H9 (cell line): ENCODE results near the gene KCTD18. TPM values are rescaled to one million over a fixed set of nuclear protein-coding genes. Genes with fewer than 3 reads are reported as not detected.

Experiments used
- DNase-seq: peaks from one replicate; pipeline ENCODE4 v3.0.0-alpha.2; 2017
- H2AFZ ChIP-seq: one replicate; pipeline ENCODE4 v1.6.1; 2013; ENCODE audit warnings: mild to moderate bottlenecking, low read length, control low read depth, moderate library complexity
- H2AK5ac ChIP-seq: 2 replicates; pipeline ENCODE4 v1.6.1; 2013; ENCODE audit warnings: low read length, control low read depth, mixed read lengths; ENCODE audit not compliant: insufficient read length
- H2BK120ac ChIP-seq: one replicate; pipeline ENCODE4 v1.6.1; 2013; ENCODE audit warnings: low read depth, mild to moderate bottlenecking, low read length, control low read depth, inconsistent platforms; ENCODE audit not compliant: poor library complexity, severe bottlenecking
- H2BK12ac ChIP-seq: 2 replicates; pipeline ENCODE4 v1.6.1; 2013; ENCODE audit warnings: low read length, control low read depth, mixed read lengths, low read depth; ENCODE audit not compliant: insufficient read length
- H2BK15ac ChIP-seq: 2 replicates; pipeline ENCODE4 v1.6.1; 2013; ENCODE audit warnings: low read depth, low read length, control low read depth
- H2BK20ac ChIP-seq: one replicate; pipeline ENCODE4 v1.6.1; 2013; ENCODE audit warnings: low read depth, mild to moderate bottlenecking, low read length, control low read depth, inconsistent platforms; ENCODE audit not compliant: poor library complexity, severe bottlenecking
- H2BK5ac ChIP-seq: 2 replicates; pipeline ENCODE4 v1.6.1; 2013; ENCODE audit warnings: low read length, control low read depth, mixed read lengths; ENCODE audit not compliant: insufficient read length
- H3K14ac ChIP-seq: 2 replicates; pipeline ENCODE4 v1.6.1; 2013; ENCODE audit warnings: low read length, control low read depth; ENCODE audit not compliant: insufficient read depth
- H3K18ac ChIP-seq: 2 replicates; pipeline ENCODE4 v1.6.1; 2013; ENCODE audit warnings: low read depth, mild to moderate bottlenecking, mixed read lengths, low read length, control low read depth; ENCODE audit not compliant: insufficient read length
- H3K23ac ChIP-seq: 2 replicates; pipeline ENCODE4 v1.6.1; 2013; ENCODE audit warnings: low read length, control low read depth, mixed read lengths, low read depth; ENCODE audit not compliant: insufficient read length
- H3K23me2 ChIP-seq: 2 replicates; pipeline ENCODE4 v1.6.1; 2013; ENCODE audit warnings: low read depth, mild to moderate bottlenecking, mixed read lengths, low read length, control low read depth; ENCODE audit not compliant: insufficient read length, poor library complexity, severe bottlenecking
- H3K27ac ChIP-seq: 2 replicates; pipeline ENCODE4 v1.5.1; 2013; ENCODE audit warnings: low read length, control low read depth, mixed read lengths, low read depth; ENCODE audit not compliant: insufficient read length
- H3K27me3 ChIP-seq: 2 replicates; pipeline ENCODE4 v1.6.1; 2013; ENCODE audit warnings: low read length, control low read depth, inconsistent platforms; ENCODE audit not compliant: insufficient read depth
- H3K4ac ChIP-seq: 2 replicates; pipeline ENCODE4 v1.6.1; 2013; ENCODE audit warnings: low read depth, mild to moderate bottlenecking, control low read depth, inconsistent platforms, low read length, moderate library complexity
- H3K4me1 ChIP-seq: 2 replicates; pipeline ENCODE4 v1.6.1; 2013; ENCODE audit warnings: low read length, control low read depth, inconsistent platforms; ENCODE audit not compliant: insufficient read depth
- H3K4me2 ChIP-seq: 2 replicates; pipeline ENCODE4 v1.6.1; 2013; ENCODE audit warnings: low read length, control low read depth, mixed read lengths; ENCODE audit not compliant: insufficient read length, insufficient read depth
- H3K56ac ChIP-seq: 2 replicates; pipeline ENCODE4 v1.6.1; 2013; ENCODE audit warnings: low read depth, mild to moderate bottlenecking, mixed read lengths, low read length, control low read depth; ENCODE audit not compliant: insufficient read length
- H3K79me1 ChIP-seq: 2 replicates; pipeline ENCODE4 v1.6.1; 2013; ENCODE audit warnings: low read depth, mild to moderate bottlenecking, moderate library complexity, low read length, control low read depth, inconsistent platforms; ENCODE audit not compliant: insufficient read depth, poor library complexity, severe bottlenecking
- H3K79me2 ChIP-seq: 2 replicates; pipeline ENCODE4 v1.6.1; 2013; ENCODE audit warnings: low read length, control low read depth, inconsistent platforms; ENCODE audit not compliant: insufficient read depth
- H3K9ac ChIP-seq: 2 replicates; pipeline ENCODE4 v1.6.1; 2013; ENCODE audit warnings: low read length, control low read depth, mixed read lengths; ENCODE audit not compliant: insufficient read length; ENCODE audit errors: extremely low read depth
- H3K9me3 ChIP-seq: one replicate; pipeline ENCODE4 v1.6.1; 2013; ENCODE audit warnings: low read depth, low read length, inconsistent platforms; ENCODE audit not compliant: control insufficient read depth
- H3T11ph ChIP-seq: one replicate; pipeline ENCODE4 v1.6.1; 2013; ENCODE audit warnings: mild to moderate bottlenecking, low read length, control low read depth, inconsistent platforms
- H4K20me1 ChIP-seq: one replicate; pipeline ENCODE4 v1.6.1; 2013; ENCODE audit not compliant: control insufficient read depth, insufficient read length, insufficient read depth
- H4K5ac ChIP-seq: 2 replicates; pipeline ENCODE4 v1.6.1; 2013; ENCODE audit warnings: low read depth, mild to moderate bottlenecking, mixed read lengths, low read length, control low read depth; ENCODE audit not compliant: insufficient read length
- H4K8ac ChIP-seq: replicated peaks from 2 replicates; pipeline ENCODE4 v1.6.1; 2013; ENCODE audit warnings: low read length, control low read depth, mixed read lengths, low read depth; ENCODE audit not compliant: insufficient read length
- H4K91ac ChIP-seq: 2 replicates; pipeline ENCODE4 v1.6.1; 2013; ENCODE audit warnings: low read depth, mild to moderate bottlenecking, moderate library complexity, mixed read lengths, low read length, control low read depth; ENCODE audit not compliant: insufficient read length
- H3K27ac Mint-ChIP-seq, 3 experiments: 2 replicates in 2 of 3; 3 replicates in 1 of 3; pipeline ENCODE4 v1.8.0; 2020 to 2021; ENCODE audit warnings: mixed read lengths in 3 of 3, mild to moderate bottlenecking in 1 of 3, moderate library complexity in 1 of 3
- H3K27me3 Mint-ChIP-seq: 2 replicates; pipeline ENCODE4 v1.8.0; 2021; ENCODE audit warnings: low read depth, mild to moderate bottlenecking, moderate library complexity, mixed read lengths
- H3K36me3 Mint-ChIP-seq, 3 experiments: 2 replicates in 2 of 3; 3 replicates in 1 of 3; pipeline ENCODE4 v1.8.0; 2020 to 2021; ENCODE audit warnings: low read depth in 3 of 3, mixed read lengths in 3 of 3; ENCODE audit not compliant: insufficient read depth in 1 of 3
- H3K4me1 Mint-ChIP-seq, 2 experiments: 2 replicates each; pipeline ENCODE4 v1.8.0; 2020; ENCODE audit warnings: mixed read lengths in 2 of 2
- H3K4me3 Mint-ChIP-seq, 2 experiments: 2 replicates in 1 of 2; 3 replicates in 1 of 2; pipeline ENCODE4 v1.8.0; 2020 to 2021; ENCODE audit warnings: mild to moderate bottlenecking in 2 of 2, mixed read lengths in 2 of 2, moderate library complexity in 1 of 2
- H3K9me3 Mint-ChIP-seq, 2 experiments: 2 replicates in 1 of 2; 3 replicates in 1 of 2; pipeline ENCODE4 v1.8.0; 2020; ENCODE audit warnings: mild to moderate bottlenecking in 2 of 2, mixed read lengths in 2 of 2, moderate library complexity in 1 of 2
- WGBS: extraction: QIAGEN DNeasy Blood & Tissue Kit; methylation state at CpG from one replicate; pipeline ENCODE4 v1.1.7; 2013; ENCODE audit warnings: missing lambda C conversion rate, low lambda C conversion rate, mixed read lengths; ENCODE audit not compliant: insufficient read length; ENCODE audit errors: extremely low coverage; 5-methylcytosine and 5-hydroxymethylcytosine counted together
- total RNA-seq: library from RNA; stranded (reverse); gene quantifications from 2 replicates; pipeline ENCODE4 v1.2.1, GENCODE V29; 2021
- TF ChIP-seq, protein P1 (sequence below): fragments of 200-600 bp; sonication (generic); conservative IDR thresholded peaks from 3 replicates; pipeline ENCODE4 v1.8.0; 2021; ENCODE audit warnings: antibody characterized with exemption, mild to moderate bottlenecking

Gene KCTD18
- total RNA-seq, 1 experiment from 2014 or later = 4.9 TPM

DNA sequence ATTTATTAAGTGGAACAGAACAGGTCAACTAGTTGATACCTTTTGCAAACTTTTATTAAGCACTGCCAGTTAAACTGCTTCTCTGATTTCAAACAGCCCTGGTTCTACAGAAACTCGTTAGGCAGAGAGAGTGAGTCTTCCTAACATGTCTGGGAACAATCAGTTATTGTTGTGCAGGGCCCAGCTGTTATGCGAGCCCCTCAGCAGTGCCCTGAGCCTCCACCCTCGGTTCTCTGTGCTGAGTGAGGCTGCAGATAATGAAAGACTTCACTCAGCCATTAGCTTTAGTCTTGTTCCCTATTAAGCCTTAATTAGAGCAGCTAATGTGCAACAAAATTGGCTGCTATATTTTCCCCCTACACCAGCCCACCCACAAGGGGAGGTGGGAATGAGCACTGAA is 39.6 kb downstream of the KCTD18 start:
- Histone ChIP-seq H3K14ac (no peak overlapping the region), H3K9ac (no peak overlapping the region), H4K8ac (no peak overlapping the region), H3K56ac (no peak overlapping the region), H3T11ph (no peak overlapping the region), H3K9me3 (no peaks in the 10 kb centered on the region), H2BK15ac (no peak overlapping the region), H2BK12ac (no peak overlapping the region), H2BK5ac (no peak overlapping the region), H3K27ac (no peak overlapping the region), H3K27me3 (no peaks in the 10 kb centered on the region), H4K91ac (no peak overlapping the region), H2AK5ac (no peak overlapping the region), H3K23me2 (no peaks in the 10 kb centered on the region), H3K4me2 (no peak overlapping the region), H3K79me1 (no peaks in the 10 kb centered on the region), H4K5ac (no peak overlapping the region), H3K4me1 (no peaks in the 10 kb centered on the region), H2BK20ac (no peak overlapping the region), H3K4ac (no peak overlapping the region), H4K20me1 (no peaks in the 10 kb centered on the region), H2BK120ac (no peak overlapping the region), H2AFZ (no peak overlapping the region), H3K23ac (no peak overlapping the region), H3K18ac (no peak overlapping the region), H3K79me2 (no peaks in the 10 kb centered on the region)
- Mint-ChIP-seq H3K4me1 (peaks cover 16 to 17% of the 10 kb centered on the region in 2 experiments), H3K27me3 (no peaks in the 10 kb centered on the region), H3K4me3 (no peak overlapping the region), H3K27ac (peak overlapping the region; percentile 33 to 74 (median 49); a peak in 5 of 7 replicates), H3K36me3 (peaks cover 32 to 72% (median 39%) of the 10 kb centered on the region in 3 experiments), H3K9me3 (no peaks in the 10 kb centered on the region)
- no peak for DNase-seq
- no CpG with 5 or more reads among the region's 3 CpGs for WGBS
- TF ChIP-seq, protein P1, sequence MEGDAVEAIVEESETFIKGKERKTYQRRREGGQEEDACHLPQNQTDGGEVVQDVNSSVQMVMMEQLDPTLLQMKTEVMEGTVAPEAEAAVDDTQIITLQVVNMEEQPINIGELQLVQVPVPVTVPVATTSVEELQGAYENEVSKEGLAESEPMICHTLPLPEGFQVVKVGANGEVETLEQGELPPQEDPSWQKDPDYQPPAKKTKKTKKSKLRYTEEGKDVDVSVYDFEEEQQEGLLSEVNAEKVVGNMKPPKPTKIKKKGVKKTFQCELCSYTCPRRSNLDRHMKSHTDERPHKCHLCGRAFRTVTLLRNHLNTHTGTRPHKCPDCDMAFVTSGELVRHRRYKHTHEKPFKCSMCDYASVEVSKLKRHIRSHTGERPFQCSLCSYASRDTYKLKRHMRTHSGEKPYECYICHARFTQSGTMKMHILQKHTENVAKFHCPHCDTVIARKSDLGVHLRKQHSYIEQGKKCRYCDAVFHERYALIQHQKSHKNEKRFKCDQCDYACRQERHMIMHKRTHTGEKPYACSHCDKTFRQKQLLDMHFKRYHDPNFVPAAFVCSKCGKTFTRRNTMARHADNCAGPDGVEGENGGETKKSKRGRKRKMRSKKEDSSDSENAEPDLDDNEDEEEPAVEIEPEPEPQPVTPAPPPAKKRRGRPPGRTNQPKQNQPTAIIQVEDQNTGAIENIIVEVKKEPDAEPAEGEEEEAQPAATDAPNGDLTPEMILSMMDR = no peak
